OCI-LY7 (cell line): ENCODE data around the gene METTL1.

Experiments used
- EZH2phosphoT487 ChIP-seq: fragments of 200-600 bp; sonication (generic); IDR thresholded peaks from 2 replicates; pipeline ENCODE4 v1.6.1; 2018; ENCODE audit warnings: low read depth, borderline replicate concordance, mild to moderate bottlenecking, mixed run types, antibody characterized with exemption, low read length, moderate library complexity, mixed read lengths
- TF ChIP-seq, protein P1 (sequence below): fragments of 200-600 bp; sonication (generic); conservative IDR thresholded peaks from 2 replicates; pipeline ENCODE4 v1.5.1; 2014; ENCODE audit warnings: mild to moderate bottlenecking, antibody characterized with exemption, low read length, moderate library complexity, mixed read lengths

- TF ChIP-seq, protein P1, sequence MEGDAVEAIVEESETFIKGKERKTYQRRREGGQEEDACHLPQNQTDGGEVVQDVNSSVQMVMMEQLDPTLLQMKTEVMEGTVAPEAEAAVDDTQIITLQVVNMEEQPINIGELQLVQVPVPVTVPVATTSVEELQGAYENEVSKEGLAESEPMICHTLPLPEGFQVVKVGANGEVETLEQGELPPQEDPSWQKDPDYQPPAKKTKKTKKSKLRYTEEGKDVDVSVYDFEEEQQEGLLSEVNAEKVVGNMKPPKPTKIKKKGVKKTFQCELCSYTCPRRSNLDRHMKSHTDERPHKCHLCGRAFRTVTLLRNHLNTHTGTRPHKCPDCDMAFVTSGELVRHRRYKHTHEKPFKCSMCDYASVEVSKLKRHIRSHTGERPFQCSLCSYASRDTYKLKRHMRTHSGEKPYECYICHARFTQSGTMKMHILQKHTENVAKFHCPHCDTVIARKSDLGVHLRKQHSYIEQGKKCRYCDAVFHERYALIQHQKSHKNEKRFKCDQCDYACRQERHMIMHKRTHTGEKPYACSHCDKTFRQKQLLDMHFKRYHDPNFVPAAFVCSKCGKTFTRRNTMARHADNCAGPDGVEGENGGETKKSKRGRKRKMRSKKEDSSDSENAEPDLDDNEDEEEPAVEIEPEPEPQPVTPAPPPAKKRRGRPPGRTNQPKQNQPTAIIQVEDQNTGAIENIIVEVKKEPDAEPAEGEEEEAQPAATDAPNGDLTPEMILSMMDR = peak; percentile 87
- no peak for TF ChIP-seq EZH2phosphoT487
Measured at GRCh38 chr12:57759360-57759980, 12.4 kb downstream of the METTL1 start.
